K562 (cell line): Measurements from ENCODE around the gene TMEM176B. TPM values are rescaled to one million over a fixed set of nuclear protein-coding genes. Genes with fewer than 3 reads are reported as not detected.

Experiments
- ARNT ChIP-seq, 2 experiments: fragments of 450-650 bp; IDR thresholded peaks; 2 replicates each; pipeline ENCODE4 v1.6.1; 2016; ENCODE audit warnings: mild to moderate bottlenecking in 1 of 2
- CBX2 ChIP-seq: fragments of 200-600 bp; sonication (generic); IDR thresholded peaks from one replicate; pipeline ENCODE4 v1.6.1; 2012; ENCODE audit warnings: mild to moderate bottlenecking, low read length, inconsistent platforms; ENCODE audit not compliant: insufficient read depth, poor library complexity, severe bottlenecking
- CC2D1A ChIP-seq: fragments of 450-650 bp; IDR thresholded peaks from 2 replicates; pipeline ENCODE4 v1.6.1; 2017; ENCODE audit warnings: mild to moderate bottlenecking
- CEBPB ChIP-seq: fragments of 450-650 bp; IDR thresholded peaks from 2 replicates; pipeline ENCODE4 v1.6.1; 2016; ENCODE audit warnings: missing genetic modification characterization, missing compliant biosample characterization
- CUX1 ChIP-seq: fragments of 200-800 bp; sonication (Bioruptor generic); IDR thresholded peaks from 2 replicates; pipeline ENCODE4 v1.6.1; 2016; ENCODE audit warnings: missing genetic modification characterization, missing compliant biosample characterization
- DLX4 ChIP-seq: fragments of 250-450 bp; sonication (Bioruptor Pico); IDR thresholded peaks from 2 replicates; pipeline ENCODE4 v1.6.1; 2021; ENCODE audit warnings: mild to moderate bottlenecking
- GATAD2A ChIP-seq: fragments of 450-650 bp; IDR thresholded peaks from 2 replicates; pipeline ENCODE4 v1.6.1; 2017
- HMBOX1 ChIP-seq: sonication (generic); IDR thresholded peaks from 2 replicates; pipeline ENCODE4 v1.6.1; 2016
- IFI16 ChIP-seq: fragments of 250-450 bp; sonication (Bioruptor Pico); IDR thresholded peaks from 2 replicates; pipeline ENCODE4 v2.1.2; 2022; ENCODE audit warnings: mild to moderate bottlenecking, inconsistent platforms
- KDM4B ChIP-seq, 2 experiments: fragments of 450-650 bp in 1 of 2; sonication (generic) in 1 of 2; IDR thresholded peaks; 2 replicates each; pipeline ENCODE4 v1.6.1; 2016 to 2017; ENCODE audit warnings: borderline replicate concordance in 2 of 2, antibody characterized with exemption in 1 of 2, low read depth in 1 of 2, mild to moderate bottlenecking in 1 of 2
- MEF2D ChIP-seq: conservative IDR thresholded peaks from 2 replicates; pipeline ENCODE4 v1.6.1; 2016; ENCODE audit warnings: low read depth, missing genetic modification characterization, missing compliant biosample characterization
- MYC ChIP-seq, 2 experiments: fragments of 250-450 bp in 1 of 2; sonication (Bioruptor Pico) in 1 of 2; IDR thresholded peaks; 2 replicates each; pipeline versions ENCODE4 v1.5.1 to v1.6.1; 2012 to 2021; ENCODE audit warnings: low read depth in 2 of 2, borderline replicate concordance in 1 of 2, improper control_type of control experiment in 1 of 2, low read length in 1 of 2, mild to moderate bottlenecking in 1 of 2, moderate library complexity in 1 of 2
- NBN ChIP-seq: fragments of 450-650 bp; IDR thresholded peaks from 2 replicates; pipeline ENCODE4 v1.6.1; 2016; ENCODE audit warnings: low read depth, mild to moderate bottlenecking
- NCOA2 ChIP-seq, 2 experiments: fragments of 450-650 bp; IDR thresholded peaks; 2 replicates each; pipeline ENCODE4 v1.6.1; 2018; ENCODE audit warnings: mild to moderate bottlenecking in 2 of 2, moderate library complexity in 1 of 2; ENCODE audit not compliant: partially characterized antibody in 2 of 2
- POLR3A ChIP-seq: IDR thresholded peaks from 2 replicates; pipeline ENCODE4 v1.6.1; 2011; ENCODE audit warnings: borderline replicate concordance, mild to moderate bottlenecking, moderate library complexity; ENCODE audit not compliant: insufficient read length, insufficient read depth; ENCODE audit errors: extremely low read depth
- PTRF ChIP-seq: fragments of 450-650 bp; IDR thresholded peaks from 2 replicates; pipeline ENCODE4 v1.6.1; 2016; ENCODE audit warnings: mild to moderate bottlenecking, missing genetic modification characterization, missing compliant biosample characterization
- RBM14 ChIP-seq: fragments of 200-400 bp; formaldehyde crosslinking; IDR thresholded peaks from 2 replicates; pipeline ENCODE4 v1.6.1; 2018; ENCODE audit warnings: low read depth, mild to moderate bottlenecking, low read length, moderate library complexity, borderline replicate concordance; ENCODE audit not compliant: insufficient read depth
- RBM17 ChIP-seq: fragments of 200-400 bp; formaldehyde crosslinking; IDR thresholded peaks from 2 replicates; pipeline ENCODE4 v1.6.1; 2017; ENCODE audit warnings: low read depth, mild to moderate bottlenecking, low read length, borderline replicate concordance
- RBM39 ChIP-seq: fragments of 200-400 bp; formaldehyde crosslinking; optimal IDR thresholded peaks from 2 replicates; pipeline ENCODE3; 2018; ENCODE audit warnings: low read depth, low read length
- SMC3 ChIP-seq: conservative IDR thresholded peaks from 2 replicates; pipeline ENCODE4 v1.6.1; 2011; ENCODE audit warnings: low read depth, low read length, improper control_type of control experiment; ENCODE audit not compliant: insufficient read depth
- ZBTB17 ChIP-seq: fragments of 450-650 bp; formaldehyde crosslinking; IDR thresholded peaks from 2 replicates; pipeline ENCODE4 v1.4.0; 2020; ENCODE audit warnings: mild to moderate bottlenecking
- ZKSCAN8 ChIP-seq: fragments of 200-800 bp; sonication (Bioruptor generic); IDR thresholded peaks from 2 replicates; pipeline ENCODE4 v1.6.1; 2016; ENCODE audit warnings: missing genetic modification characterization, missing compliant biosample characterization
- polyA plus RNA-seq, 8 experiments: library from polyadenylated mRNA; depleted of rRNA in 4 of 8; stranded (reverse) in 5 of 8; unstranded in 3 of 8; fragments of >200 nt; fragmentation: Nextera tagmentation in 2 of 8; fragmentation: Illumina TruSeq in 1 of 8; extraction: Ambion mirVana in 2 of 8; extraction: Trizol in 1 of 8; gene quantifications; 2 replicates each; pipeline versions ENCODE4 v1.2.1 to v1.2.3, GENCODE V29; 2011 to 2014; ENCODE audit warnings: inconsistent platforms in 1 of 8, missing spikeins in 1 of 8
- total RNA-seq, 7 experiments: library from RNA; depleted of rRNA in 6 of 7; stranded (reverse); fragments of >200 nt in 6 of 7; fragmentation: Illumina TruSeq in 2 of 7; extraction: Trizol in 2 of 7; gene quantifications; 2 replicates each; pipeline versions ENCODE4 v1.2.1 to v1.2.3, GENCODE V29; 2011 to 2021; ENCODE audit warnings: low replicate concordance in 1 of 7

Gene TMEM176B
- total and polyA plus RNA-seq, 9 of the 15 experiments (the other 6 are each of a cell fraction or from before 2014, with no cell fraction given) = 0.19 to 0.60 TPM; not detected in 7

- TF ChIP-seq NBN (no peak), DLX4 (no peak), IFI16 (no peak), PTRF (no peak), ZBTB17 (CRISPR knock-in tag) (no peak), CC2D1A (no peak), MEF2D (tag) (no peak), CBX2 (no peak), KDM4B (IDR thresholded peaks at IDR 0.05; ENCODE audit: borderline replicate concordance in 2 of 2, low read depth in 1 of 2) (no peak), RBM39 (no peak), MYC (IDR thresholded peaks at IDR 0.05; ENCODE audit: low read depth, low read length) (peak; percentile 46; the same call in 1 of the 2 replicates), MYC (CRISPR knock-in tag; IDR thresholded peaks at IDR 0.05; ENCODE audit: borderline replicate concordance, low read depth) (no peak), HMBOX1 (no peak), ZKSCAN8 (CRISPR knock-in tag) (no peak), GATAD2A (no peak), RBM17 (no peak), POLR3A (no peak), SMC3 (no peak), RBM14 (no peak), CUX1 (CRISPR knock-in tag) (no peak), CEBPB (tag) (no peak), NCOA2 (IDR thresholded peaks at IDR 0.05; ENCODE audit: partially characterized antibody in 2 of 2) (no peak), ARNT (IDR thresholded peaks at IDR 0.05) (no peak)
Observed at GRCh38 chr7:150824379-150825177, 24.4 kb upstream of the TMEM176B start (continued).
